AG04449 (cell line): Measurements from ENCODE around the gene FADS1.

ENCODE experiments used
- CTCF ChIA-PET: fragments of 350-600 bp; formaldehyde crosslinking; extraction: SDS; loops from one replicate; lab custom pipeline; 2021; ENCODE audit warnings: antibody characterized with exemption; lab: Yijun Ruan, JAX
- POLR2A ChIA-PET: fragments of 400-600, 350-600 bp; formaldehyde crosslinking; extraction: SDS; loops from one replicate; lab custom pipeline; 2020; ENCODE audit warnings: antibody characterized with exemption, inconsistent platforms; lab: Yijun Ruan, JAX
- DNase-seq: peaks from one replicate; pipeline ENCODE4 v3.0.0-alpha.2; 2010; ENCODE audit warnings: low read depth, low spot score
- H3K4me3 ChIP-seq: 2 replicates; pipeline ENCODE4 v1.5.1; 2011; ENCODE audit warnings: low read depth, mild to moderate bottlenecking, control low read depth, low read length
- CTCF ChIP-seq: IDR thresholded peaks from one replicate; pipeline ENCODE4 v1.5.1; 2011; ENCODE audit warnings: mild to moderate bottlenecking, moderate library complexity, low read length, control low read depth, inconsistent platforms; ENCODE audit not compliant: insufficient read depth; ENCODE audit errors: missing control alignments

FADS1 gene

GRCh38 chr11:61846362-61847020 lies 29.7 kb upstream of the FADS1 start:
- ChIA-PET POLR2A (no interaction called here), CTCF (no interaction called here)
- DNase-seq: no peak
- H3K4me3 ChIP-seq: no peak overlapping the region
- no peak for TF ChIP-seq CTCF

GRCh38 chr11:61844909-61845565 lies 28.2 kb upstream of the FADS1 start:
- no peak overlapping the region for H3K4me3 ChIP-seq
- TF ChIP-seq CTCF: no peak
- no peak for DNase-seq
- POLR2A ChIA-PET: no interaction called here
- CTCF ChIA-PET: interaction anchor here (1.0 to 1.7 kb wide), 3 partner anchors 12 to 263 kb away, joined by 3 to 7 read pairs (median 3); no protein-coding TSS in a partner anchor

- no peak for TF ChIP-seq CTCF
- ChIA-PET POLR2A (no interaction called here), CTCF (interaction anchor here (0.8 to 1.3 kb wide), 2 partner anchors 14 to 28 kb away, joined by 3 to 7 read pairs; partner anchors contain the start of gene FADS2)
- no peak overlapping the region for H3K4me3 ChIP-seq
- DNase-seq: no peak
These were observed 25.7 kb upstream of the FADS1 start for GRCh38 chr11:61842528-61842820.

- ChIA-PET CTCF (interaction anchor here (0.8 to 1.7 kb wide), 3 partner anchors 13 to 267 kb away, joined by 3 to 7 read pairs (median 5); partner anchors contain the start of gene FADS2), POLR2A (no interaction called here)
- no peak overlapping the region for H3K4me3 ChIP-seq
- TF ChIP-seq CTCF: no peak
- DNase-seq: no peak
These were observed 25.1 kb upstream of the FADS1 start for GRCh38 chr11:61841636-61842527.

GRCh38 chr11:61840371-61840770 lies 23.6 kb upstream of the FADS1 start:
- no peak for DNase-seq
- POLR2A ChIA-PET: no interaction called here
- TF ChIP-seq CTCF: no peak
- CTCF ChIA-PET: interaction anchor here (1.0 to 1.7 kb wide), 3 partner anchors 22 to 268 kb away, joined by 3 to 5 read pairs (median 4); no protein-coding TSS in a partner anchor
- no peak overlapping the region for H3K4me3 ChIP-seq
